ENCODE measurements around the gene SPC25.
"Not testable (repeated sequence)": the region's sequence is repeated elsewhere in the genome, so short reads cannot be mapped to it uniquely, and the experiment has no call there.

Gene SPC25, protein sequence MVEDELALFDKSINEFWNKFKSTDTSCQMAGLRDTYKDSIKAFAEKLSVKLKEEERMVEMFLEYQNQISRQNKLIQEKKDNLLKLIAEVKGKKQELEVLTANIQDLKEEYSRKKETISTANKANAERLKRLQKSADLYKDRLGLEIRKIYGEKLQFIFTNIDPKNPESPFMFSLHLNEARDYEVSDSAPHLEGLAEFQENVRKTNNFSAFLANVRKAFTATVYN

DNA sequence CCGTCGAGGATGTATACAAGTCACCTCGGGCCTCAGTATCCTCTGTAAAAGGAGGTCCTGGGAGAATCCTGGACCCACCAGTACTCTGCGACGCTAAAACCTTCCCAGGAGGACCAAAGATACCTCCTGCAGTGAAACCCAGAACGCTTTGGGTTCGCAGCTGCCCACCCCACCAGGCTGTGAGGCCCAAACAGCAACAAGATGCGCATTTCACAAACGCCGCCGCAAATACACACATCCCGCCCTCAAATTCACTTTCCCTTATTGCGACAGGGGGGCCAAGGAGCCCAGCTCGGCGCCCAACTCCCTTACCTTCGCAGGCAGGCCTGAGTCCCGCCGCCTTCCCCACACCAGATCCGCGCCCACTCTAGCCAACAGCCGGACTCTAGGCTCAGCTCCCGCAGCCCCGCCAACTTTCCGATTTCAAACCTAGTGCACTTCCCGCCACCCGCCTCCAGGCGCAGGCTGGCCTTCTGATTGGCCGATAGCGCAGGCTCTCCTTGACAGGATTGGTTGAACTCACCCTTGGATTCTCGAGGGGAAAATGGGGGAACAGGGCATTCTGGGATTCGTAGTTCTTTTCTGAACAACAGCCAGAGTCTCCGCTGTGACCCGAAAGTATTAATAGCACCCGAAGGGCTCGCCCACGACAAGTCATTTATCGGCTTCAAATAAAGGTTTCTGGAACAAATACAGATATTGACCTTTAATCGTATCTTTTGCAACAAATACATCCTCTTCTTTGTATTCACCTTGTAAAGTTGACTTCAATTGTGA is at the start of gene SPC25:
TSS of gene SPC25 (minus strand) at position 425 of the 777 bp plus-strand sequence. CDS start 911 bp downstream, outside the sequence.
- DNase-seq (ENCODE audit: low read depth) = peak; percentile 87

DNA sequence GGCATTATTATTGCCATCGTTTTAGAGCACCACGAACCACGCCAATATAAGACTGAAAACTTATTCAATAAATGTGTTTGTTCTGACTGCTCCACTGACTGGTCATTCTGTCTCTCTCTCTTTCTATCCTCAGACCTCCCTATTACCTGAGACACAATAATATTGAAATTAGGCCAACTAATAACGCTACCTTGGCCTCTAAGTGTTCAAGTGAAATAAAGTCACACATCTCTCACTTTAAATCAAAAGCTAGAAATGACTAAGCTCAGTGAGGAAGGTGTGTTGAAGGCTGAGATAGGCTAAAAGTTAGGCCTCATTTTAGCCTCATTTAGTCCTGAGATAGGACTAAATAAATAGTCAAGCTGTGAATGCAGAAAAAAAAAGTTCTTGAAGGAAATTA is 49.7 kb upstream of the SPC25 start:
- no peak for DNase-seq (ENCODE audit: low read depth)

- DNase-seq (ENCODE audit: low read depth) = no peak
These were observed 48.8 kb upstream of the SPC25 start for GRCh38 chr2:168939061-168939460.

DNA sequence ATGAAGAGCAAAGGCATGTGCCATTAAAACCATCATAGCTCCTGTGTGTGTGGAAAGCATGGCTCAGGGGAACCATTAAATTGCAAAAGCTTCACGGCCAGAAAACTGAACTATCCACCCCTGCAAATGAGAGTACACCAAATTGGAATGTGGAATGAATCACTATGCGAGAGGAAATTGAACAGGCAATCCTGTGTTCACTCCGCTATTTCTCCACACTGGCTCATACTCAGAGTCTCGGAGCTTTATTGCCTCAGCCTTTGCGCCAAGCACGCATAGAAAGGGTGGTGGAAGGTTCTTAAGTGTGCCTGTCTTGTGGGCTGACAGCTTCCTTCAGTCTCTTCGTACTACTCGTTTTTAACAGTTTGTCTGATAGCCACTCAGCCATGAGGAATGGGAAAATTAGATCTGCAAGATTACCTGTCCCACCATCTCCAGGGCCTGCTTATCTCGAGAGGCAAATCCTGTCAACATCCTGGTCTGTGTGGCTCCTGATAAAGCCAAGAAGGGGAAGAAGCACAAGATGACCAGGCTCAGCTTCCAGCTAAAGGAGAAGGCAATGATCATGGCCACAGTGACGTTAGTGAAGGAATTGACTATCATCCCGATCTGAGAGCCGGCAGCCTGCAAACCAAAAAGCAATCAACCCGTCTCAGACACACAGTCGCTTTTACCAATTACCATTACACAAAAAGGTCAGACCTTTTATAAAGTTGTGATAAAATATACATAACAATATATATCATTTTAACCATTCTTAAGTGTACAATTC is 45.8 kb upstream of the SPC25 start:
- DNase-seq (ENCODE audit: low read depth) = peak; percentile 78

- DNase-seq (ENCODE audit: low read depth) = no peak
These were observed 44.6 kb upstream of the SPC25 start for GRCh38 chr2:168934826-168935225.

- DNase-seq (ENCODE audit: low read depth) = not testable (repeated sequence)
These were observed 41.9 kb upstream of the SPC25 start for GRCh38 chr2:168932174-168932573.

GRCh38 chr2:168930242-168930641 is 40.0 kb upstream of the SPC25 start:
- DNase-seq (ENCODE audit: low read depth) = no peak

DNA sequence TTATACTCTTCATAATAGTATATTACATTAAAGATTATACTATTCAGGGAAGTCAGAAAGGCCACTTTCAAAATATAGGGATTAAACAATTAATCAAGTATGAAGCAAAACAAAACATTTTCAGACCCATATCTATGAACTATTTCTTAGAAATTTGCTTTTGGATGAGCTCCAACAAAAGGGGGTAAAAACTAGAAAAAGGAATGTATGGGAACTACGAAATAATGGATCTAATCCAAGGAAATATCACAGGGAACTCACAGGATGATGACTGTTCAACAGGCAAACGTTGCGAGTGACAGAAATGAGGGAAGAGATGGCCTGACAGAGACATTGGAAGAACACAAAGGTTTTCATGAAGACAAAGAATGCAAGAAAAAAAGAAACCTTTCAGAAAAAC is 38.8 kb upstream of the SPC25 start:
- no peak for DNase-seq (ENCODE audit: low read depth)

- no peak for DNase-seq (ENCODE audit: low read depth)
These were observed 38.0 kb upstream of the SPC25 start for GRCh38 chr2:168928113-168928831.

DNA sequence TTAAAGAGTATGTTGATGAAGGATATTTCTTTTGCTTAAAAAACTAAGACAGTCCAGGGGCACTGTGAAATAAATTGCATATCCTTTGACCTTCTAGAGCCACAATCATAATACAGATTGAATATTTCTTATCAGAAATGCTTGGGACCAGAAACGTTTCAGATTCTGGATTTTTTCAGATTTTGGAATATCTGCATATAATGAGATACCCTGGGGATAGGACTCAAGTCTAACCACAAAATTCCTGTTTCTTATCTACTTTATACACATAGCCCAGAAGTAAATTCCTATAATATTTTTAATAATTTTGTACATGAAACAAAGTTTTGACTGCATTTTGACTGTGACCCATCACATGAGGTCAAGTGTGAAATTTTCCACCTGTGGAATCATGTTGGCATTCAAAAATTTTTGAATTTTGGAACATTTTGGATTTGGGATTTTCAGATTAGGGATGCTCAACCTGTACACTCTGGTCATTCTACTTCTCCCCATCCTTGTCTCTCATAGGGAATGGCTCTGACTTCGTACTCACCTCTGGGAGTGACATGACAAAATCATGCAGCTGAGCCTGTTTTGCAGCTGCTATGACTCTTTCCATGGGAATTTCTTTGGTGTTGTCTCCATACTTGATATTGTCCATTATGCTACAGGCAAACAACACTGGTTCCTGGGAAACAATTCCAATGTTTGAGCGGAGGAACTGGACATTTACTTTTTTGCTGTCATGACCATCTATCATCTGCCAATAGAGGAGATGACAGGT is 36.6 kb upstream of the SPC25 start:
- DNase-seq (ENCODE audit: low read depth) = no peak

DNA sequence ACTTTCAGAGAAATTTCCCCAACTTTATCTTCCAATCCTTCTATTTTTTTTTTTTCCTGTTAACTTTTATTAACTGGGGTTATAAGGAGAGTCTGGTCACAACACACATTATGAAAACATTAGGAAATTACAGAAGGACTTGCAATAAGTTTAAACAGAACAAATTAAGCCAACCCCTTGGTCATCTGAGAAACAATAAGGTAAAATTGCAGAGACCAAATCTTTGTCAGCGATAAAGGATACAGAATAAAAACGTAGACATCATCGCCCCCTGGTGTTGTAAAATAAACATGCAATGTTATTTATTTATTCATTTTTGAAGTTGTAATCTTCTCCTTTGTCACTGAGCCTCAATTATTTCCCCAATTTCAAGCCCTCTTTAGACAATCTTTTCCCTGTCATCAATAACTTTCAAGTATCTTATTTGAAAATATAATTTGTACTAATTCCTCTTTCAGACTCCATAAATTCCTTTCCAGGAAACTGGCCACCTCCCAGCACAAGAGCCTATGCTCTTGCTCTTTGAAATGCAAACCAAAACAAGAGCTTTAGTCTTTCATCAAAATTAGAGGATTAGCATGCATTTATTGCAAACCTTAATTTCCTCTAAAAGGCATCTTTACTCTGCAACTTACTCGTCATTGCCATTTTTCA is 30.4 kb upstream of the SPC25 start:
- peak; percentile 7 for DNase-seq (ENCODE audit: low read depth)

DNA sequence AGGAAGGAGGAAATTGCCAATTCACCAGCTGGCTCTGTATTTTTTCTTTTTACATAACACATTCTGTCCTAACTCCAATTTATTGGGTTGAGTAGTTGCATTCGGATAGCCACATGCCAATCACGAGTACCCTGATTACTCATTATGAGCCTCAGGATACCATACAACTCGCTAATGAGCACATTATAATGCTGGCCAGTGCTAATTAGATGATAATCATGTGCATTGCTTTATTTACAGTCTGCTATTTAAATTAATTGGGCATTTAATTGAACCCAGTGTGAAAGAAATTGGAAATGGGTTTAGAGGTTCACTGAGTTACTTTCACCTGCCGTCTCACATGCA is 26.1 kb upstream of the SPC25 start:
- DNase-seq (ENCODE audit: low read depth) = no peak

GRCh38 chr2:168915441-168916330 is 25.5 kb upstream of the SPC25 start:
- no peak for DNase-seq (ENCODE audit: low read depth)

DNA sequence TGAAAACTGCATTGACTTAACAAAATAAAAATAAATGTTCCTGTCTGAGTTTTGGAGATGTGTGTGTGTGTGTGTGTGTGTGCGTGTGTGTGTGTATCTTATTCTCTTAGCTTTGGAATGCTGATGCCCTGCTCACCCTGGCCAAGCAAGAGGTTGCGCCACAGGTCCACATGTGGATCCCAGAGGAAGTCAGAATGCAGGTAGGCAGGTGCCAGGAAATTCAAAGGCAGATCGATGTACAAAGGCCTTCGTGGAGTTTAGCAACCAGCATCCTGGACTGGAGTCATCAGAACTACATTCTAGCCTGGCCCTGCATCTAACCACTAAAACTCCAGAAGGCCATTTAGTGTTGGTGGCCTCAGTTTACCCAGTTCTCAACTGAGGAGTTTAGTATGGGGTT is 23.3 kb upstream of the SPC25 start:
- no peak for DNase-seq (ENCODE audit: low read depth)

DNA sequence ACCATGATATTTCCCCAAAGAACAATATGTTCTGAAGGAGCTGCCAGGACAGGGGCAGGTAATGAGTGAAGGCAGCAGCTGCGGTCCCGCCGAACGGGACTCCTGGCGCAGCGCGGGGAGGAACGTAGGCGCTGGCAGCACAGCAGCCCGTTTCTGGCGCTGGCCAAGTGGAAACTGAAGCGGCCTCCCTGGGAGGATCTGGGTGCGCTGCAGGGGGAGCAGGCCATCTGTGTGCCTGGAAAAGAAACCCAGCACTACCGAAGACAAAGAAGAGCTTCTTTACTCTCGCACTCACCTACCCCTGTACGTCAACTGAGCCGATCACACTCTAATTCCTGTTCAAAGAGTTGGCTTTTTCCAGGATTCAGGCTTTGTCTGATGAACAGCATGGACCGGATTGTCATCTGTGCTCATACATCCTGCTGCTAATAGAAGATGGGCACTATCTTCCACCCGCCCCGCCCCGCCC is 22.7 kb upstream of the SPC25 start:
- DNase-seq (ENCODE audit: low read depth) = no peak

GRCh38 chr2:168912466-168912865 is 22.2 kb upstream of the SPC25 start:
- DNase-seq (ENCODE audit: low read depth) = no peak

- DNase-seq (ENCODE audit: low read depth) = no peak
These were observed 20.1 kb upstream of the SPC25 start for GRCh38 chr2:168910330-168910729.

DNA sequence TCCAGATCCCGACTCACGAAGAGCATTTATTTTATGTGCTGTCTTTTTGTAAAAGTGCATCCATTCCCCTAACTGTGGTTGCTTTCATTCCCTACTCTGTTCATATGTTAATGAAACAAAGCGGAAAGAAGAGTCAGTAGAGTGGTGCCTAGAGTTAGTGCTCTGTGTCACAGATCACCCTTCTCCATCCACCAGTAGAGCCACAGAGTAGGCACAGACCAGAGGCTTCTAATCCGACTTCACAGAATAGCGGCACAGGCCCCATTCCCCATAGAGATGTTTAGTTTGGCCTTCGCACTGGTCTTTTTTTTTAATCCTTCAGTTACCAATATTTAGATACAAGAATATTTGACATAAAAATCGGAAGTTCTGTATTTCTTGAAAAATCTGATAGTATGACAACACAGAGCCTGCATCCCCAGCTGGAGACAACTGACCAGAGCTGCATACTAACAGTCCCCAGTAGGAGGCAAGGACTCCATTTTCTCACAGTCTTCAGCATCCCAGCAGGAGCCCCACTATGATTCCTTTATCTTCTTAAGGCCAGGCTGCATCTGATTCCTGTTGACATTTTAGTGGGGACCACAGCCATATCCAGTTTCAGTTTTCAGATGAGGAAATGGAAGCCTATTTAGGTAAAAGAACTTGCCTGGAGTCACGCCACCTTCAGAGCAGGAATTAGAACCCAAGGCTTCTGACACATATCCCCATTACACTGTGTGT is 17.9 kb upstream of the SPC25 start:
- DNase-seq (ENCODE audit: low read depth) = no peak

GRCh38 chr2:168904358-168904757 is 14.1 kb upstream of the SPC25 start:
- no peak for DNase-seq (ENCODE audit: low read depth)
